OCI-M2 (cell line): ENCODE data around the gene ZNF683.
"Not testable (repeated sequence)": the region's sequence is repeated elsewhere in the genome, so short reads cannot be mapped to it uniquely, and the experiment has no call there.

Experiments
- DNase-seq: peaks from one replicate; lab custom pipeline; 2025; ENCODE audit not compliant: unreplicated experiment; lab: John Stamatoyannopoulos, UW

ZNF683 gene

DNA sequence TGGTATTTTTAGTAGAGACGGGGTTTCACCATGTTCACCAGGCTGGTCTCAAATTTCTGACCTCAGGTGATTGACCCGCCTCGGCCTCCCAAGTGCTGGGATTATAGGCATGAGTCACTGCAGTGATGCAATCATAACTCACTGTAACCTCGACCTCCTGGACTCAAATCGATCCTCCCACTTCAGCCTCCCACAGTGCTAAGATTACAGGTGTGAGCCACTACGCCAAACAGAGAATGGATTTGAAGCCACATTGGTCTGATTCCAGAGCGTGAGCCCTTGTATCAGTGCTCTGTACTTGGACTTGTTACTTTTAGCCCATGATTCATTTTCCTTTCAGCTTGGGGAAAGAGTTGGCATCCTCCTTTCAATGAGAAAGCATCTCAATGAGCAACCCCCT, 14.9 kb upstream of the ZNF683 start:
- no peak for DNase-seq

DNA sequence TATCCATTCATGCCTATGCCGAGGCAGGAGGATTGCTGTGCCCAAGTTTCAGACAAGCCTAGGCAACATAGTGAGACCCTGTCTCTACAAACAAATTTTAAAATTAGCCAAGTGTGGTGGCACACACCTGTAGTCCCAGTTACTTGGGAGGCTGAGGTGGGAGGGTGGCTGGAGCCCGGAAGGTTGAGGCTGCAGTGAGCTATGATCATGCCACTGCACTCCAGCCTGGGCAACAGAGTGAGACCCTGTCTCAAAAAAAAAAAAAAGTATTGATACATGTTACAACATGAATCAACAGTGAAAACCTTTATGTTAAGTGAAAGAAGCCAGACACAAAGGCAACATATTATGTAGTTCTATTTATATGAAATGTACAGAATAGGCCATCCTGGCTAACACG, 12.5 kb upstream of the ZNF683 start:
- not testable (repeated sequence) for DNase-seq

GRCh38 chr1:26384076-26384475, 11.5 kb upstream of the ZNF683 start:
- no peak for DNase-seq

- no peak for DNase-seq
Measured at GRCh38 chr1:26378879-26379251, 6.3 kb upstream of the ZNF683 start.

GRCh38 chr1:26378088-26378878, 5.7 kb upstream of the ZNF683 start:
- DNase-seq: peak; percentile 56

- DNase-seq: no peak
Measured at GRCh38 chr1:26376050-26376449, 3.5 kb upstream of the ZNF683 start.

DNA sequence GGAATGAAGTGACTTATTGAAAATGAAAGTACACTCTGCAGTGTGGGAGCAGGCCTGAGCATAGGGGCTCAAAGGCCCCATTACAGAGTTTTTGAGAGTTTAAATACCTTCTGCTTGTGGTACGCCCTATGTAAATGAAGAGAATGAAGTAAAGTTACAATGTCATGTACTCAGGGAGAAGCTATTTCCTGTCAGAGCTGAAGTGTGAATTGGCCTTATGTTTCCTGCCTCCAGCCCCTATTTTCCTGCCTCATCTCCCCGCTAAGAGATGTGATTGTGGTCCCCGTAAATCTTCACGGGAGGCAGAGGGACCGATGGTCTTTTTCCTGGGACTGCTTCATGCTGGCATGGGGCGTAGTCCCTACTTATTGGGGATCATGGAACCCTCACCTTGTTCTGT, 2.5 kb upstream of the ZNF683 start:
- DNase-seq: no peak

GRCh38 chr1:26374361-26374760, 1.8 kb upstream of the ZNF683 start:
- DNase-seq: not testable (repeated sequence)

DNA sequence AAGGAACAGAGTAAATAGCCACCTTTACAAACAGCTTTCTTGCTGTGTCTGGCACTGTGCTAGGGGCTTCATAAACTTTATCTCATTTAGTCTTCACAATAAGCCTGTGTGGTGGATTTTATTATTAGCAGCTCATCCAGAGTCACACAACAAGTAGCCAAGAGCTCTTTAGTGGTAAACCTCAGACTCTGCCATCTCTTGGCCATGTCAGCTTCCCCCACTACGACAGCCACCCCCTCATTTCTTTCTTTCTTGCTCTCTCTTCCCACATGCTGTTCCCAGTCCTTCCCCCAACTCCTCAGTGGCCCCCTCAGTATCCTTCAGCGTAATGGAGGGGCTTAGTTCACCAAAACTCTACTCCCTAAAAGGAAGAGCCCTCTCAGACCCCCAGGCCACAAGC, 1.2 kb upstream of the ZNF683 start:
- no peak for DNase-seq

DNA sequence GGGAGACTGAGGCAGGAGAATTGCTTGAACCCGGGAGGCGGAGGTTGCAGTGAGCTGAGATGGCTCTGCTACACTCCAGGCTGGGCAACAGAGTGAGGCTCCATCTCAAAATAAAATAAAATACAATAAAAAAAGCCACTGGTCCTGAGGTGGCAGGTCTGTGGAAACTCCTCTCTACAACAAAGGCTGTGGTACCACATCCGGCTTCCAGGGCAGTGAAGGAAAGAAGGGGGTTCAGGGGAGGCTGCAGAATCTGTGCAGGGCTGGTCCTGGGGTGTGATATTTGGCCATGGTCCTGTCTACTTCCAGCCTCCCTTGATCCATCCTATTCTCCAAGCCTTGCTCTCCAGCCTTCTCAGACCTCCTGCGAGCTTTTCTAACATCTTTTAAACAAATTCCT, 731 bp upstream of the ZNF683 start:
- no peak for DNase-seq

DNA sequence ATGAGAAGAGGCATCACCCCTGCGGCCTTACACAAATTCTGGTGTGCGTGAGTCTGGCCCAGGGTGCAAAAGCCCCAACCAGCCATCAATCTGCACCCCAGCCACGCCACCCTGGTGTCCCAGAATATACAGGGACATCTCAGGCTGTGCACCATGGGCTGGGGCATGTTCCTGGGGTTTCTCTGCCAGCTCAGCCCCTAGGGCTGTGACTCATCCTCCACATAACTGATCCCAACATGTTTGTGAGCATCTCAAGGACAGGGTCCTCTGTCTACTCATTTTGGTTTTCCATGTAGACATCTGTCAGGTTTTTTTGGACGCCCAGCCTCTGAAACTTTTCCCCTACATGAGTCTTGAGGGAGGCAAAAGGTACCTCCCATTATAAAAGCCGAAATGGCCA, 511 bp downstream of the ZNF683 start:
- DNase-seq: no peak

DNA sequence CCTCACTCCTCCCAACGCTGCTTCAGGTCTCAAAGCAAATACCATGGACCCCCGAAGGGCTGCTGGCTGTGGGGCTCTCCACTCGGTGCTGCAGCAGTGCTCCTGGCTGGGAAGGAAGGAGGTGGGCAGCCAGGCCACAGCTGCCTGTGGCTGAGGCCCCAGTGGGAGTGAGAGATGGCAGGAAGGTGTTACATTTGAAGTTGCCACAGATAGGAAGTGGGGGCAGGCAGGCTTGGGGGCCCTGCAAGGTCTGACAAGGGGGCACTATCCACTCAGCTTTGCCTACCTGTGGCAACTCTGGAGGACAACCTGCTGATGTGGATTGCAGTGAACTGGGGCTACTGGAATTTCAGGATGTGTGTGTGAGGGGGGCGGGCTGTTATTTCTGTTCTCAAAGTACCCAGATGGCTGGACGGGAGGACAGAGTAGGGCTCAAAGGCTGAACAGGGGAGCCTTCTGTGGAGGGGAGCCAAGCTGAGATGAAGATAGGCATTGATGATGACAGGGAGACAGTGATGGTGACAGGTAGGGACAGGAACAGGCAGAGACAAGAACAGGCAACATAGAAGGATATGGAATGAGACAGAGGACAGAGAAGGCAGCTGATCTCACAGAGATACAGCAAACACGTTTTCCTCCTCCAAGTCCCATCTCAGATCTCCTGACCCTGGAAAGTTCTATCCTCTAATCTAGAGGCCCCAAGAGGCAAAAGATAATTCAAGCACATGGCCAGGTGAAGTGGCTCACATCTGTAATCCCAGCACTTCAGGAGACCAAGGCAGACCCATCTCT, 1.8 kb downstream of the ZNF683 start:
- no peak for DNase-seq

- no peak for DNase-seq
Measured at GRCh38 chr1:26368486-26368885, 4.1 kb downstream of the ZNF683 start.

DNA sequence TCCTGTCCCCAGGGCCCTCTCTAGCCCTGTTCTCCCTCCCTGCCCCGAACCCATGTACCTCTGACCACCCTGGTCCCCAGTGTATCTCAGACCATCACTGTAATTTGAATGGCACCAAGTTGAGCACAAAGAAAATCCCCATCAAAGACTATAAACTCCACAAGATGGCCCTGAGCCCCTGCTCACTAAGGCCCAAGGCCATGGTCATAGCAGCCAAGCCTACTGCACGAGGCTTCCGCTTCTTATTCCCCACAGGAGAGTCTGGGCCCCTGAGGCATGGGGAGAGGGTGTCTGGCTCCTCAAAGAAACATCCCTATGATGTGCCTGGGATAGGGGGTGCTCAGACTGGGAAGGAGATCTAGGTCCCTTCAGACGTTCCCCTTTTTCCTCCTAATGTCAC, 4.5 kb downstream of the ZNF683 start:
- DNase-seq: no peak

GRCh38 chr1:26367441-26367840, 5.1 kb downstream of the ZNF683 start:
- no peak for DNase-seq

DNA sequence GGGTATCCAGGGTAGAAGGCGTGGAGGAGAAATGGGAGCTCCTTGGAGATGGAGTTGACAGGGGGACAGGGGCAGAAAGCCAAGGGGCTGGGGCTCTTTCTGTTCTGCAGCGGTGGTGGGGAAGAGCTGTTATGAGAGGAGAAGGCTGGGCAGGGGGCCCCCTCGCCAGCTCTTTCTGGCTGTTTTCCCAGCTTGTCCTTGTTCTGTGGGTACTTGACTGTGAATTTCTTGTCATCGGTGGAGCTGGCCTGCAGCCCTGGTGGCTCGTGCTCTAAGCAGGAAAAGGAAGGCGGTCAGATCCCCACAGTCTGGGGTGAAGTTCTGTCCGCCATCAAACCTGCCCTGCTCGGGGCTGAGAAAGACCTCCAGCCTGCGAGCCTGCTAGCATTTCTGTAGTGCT, 7.6 kb downstream of the ZNF683 start:
- DNase-seq: no peak

DNA sequence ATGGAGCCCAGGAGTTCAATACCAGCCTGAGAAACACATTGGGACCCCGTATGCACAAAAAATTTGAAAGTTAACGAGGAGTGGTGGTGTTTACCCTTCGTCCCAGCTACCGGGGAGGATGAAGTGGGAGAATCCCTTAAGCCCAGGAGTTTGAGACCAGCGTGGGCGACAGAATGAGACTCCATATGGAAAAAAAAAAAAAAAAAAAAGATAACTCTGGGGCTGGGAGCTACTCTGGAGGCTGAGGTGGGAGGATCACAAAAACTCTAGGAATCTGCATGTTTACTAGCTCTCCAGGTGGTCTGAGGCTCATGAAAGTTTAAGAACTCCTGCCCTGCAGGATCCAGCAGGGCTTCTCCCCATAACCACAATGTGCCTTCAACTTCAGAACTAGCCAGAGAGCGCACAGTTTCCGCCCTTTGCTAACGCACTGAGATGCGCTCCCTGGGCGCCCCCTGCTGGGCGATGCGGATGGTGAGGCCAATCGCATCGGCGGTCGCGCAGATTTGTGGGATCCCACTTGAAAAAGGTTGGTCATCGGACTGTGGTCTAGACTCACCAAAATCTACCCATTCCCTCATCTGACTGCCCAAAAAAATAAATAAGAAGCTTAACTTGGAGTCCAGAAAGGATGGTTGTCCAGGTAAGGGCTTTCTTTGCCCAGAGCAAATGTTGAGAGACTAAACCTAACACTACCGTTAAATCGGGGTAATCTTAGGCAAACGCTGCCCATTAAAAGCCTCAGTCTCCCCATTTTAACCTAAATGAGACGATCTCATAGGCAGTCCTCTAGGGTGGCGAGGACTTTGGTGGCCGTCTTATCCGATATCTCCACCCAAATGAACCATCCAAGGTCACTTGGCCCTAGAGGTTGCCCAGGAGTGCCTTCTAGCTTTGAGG, 8.8 kb downstream of the ZNF683 start:
- DNase-seq: no peak

GRCh38 chr1:26362331-26362730, 10.2 kb downstream of the ZNF683 start:
- DNase-seq: no peak

DNA sequence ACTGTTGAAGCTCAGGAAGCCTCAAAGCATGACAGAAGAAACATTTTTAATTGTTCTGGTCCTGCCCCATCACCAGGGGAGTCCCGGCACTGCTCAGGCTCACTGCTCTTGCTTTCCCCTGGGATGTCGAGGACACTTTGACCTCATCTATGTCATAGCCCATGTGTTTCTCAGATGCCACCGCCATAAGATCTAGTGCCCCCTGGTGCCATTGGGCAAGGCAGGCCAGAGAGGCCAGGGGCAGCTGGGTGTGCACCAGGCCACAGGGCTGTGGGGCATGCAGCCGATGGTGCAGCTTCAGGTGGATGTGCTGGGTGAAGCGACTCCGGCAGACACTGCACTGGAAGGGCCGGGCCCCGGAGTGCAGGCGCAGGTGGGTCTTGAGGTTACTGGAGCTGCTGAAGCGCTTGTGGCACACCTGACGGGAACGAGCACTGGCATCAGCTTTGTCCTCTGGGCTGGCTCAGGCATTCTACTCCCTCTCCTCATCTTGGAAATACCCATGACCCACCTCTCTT, 10.9 kb downstream of the ZNF683 start:
- no peak for DNase-seq

DNA sequence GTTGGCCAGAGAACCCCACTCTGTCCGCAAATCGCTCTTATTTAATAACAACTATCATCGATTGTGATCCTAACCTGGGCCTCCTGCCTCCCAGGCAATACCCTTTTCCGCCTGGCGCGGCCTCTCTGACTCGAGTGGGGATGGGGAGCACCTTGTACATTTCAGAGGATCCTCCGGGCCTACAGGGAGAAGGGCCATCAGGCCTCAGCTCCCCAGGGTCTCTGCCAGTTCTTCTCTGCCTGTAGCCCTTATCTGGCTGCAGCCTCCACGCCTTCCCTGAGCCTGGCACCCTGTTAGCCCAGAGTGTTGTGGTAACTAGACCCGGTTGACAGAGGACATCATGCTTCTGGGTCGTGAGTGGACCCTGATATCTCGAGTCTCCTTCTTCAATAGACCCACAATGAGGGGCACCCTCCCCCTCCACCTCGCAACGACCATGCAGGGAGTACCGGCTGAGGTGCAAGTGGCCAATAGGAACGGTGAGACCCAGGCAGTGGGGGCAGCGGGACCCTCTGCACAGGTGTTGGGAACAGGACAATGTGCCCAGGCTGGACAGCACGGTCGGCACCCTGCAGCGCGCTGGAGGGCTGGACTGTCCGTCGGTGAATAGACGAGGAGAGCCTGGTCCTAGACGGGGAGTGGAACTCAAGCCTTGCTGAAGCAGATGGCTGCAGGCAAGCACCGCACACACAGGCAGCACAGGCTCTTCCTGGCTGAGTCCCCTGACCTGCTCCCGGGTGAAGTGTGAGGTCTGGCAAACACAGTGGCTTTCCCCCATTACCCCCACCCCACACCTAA, 11.5 kb downstream of the ZNF683 start:
- DNase-seq: no peak
